Transverse colon (tissue), 4 donors: ENCODE data around the gene CACNA1S. TPM values are rescaled to one million over a fixed set of nuclear protein-coding genes. Genes with fewer than 3 reads are reported as not detected.

Experiments used
- DNase-seq: peaks from one replicate; pipeline ENCODE4 v3.0.0-alpha.2; 2019
- H3K27ac ChIP-seq, 4 donors: fragments of 200-600 bp; sonication (generic); 2 replicates each; pipeline ENCODE4 v1.5.1; 2016 to 2018; ENCODE audit warnings: inconsistent platforms in 4 of 4
- H3K27me3 ChIP-seq: fragments of 200-600 bp; sonication (generic); 2 replicates; pipeline ENCODE4 v1.5.1; 2017; ENCODE audit warnings: inconsistent platforms
- H3K36me3 ChIP-seq, 4 donors: fragments of 200-600 bp; sonication (generic); 2 replicates each; pipeline ENCODE4 v1.5.1; 2017 to 2019; ENCODE audit warnings: inconsistent platforms in 4 of 4
- H3K4me1 ChIP-seq, 4 donors: fragments of 200-600 bp; sonication (generic); 2 replicates each; pipeline ENCODE4 v1.5.1; 2017 to 2020; ENCODE audit warnings: inconsistent platforms in 4 of 4
- H3K4me3 ChIP-seq, 4 donors: fragments of 200-600 bp; sonication (generic); 1 replicate in 1 of 4; 2 replicates in 3 of 4; pipeline versions ENCODE4 v1.5.1 to v1.6.1; 2017 to 2019; ENCODE audit warnings: inconsistent platforms in 4 of 4
- H3K9me3 ChIP-seq, 2 donors: fragments of 200-600 bp; sonication (generic); 2 replicates each; pipeline ENCODE4 v1.5.1; 2017 to 2019; ENCODE audit warnings: inconsistent platforms in 2 of 2
- CTCF ChIP-seq, 5 experiments: fragments of 200-600 bp in 3 of 5; fragments of 450-650 bp in 2 of 5; sonication (generic) in 3 of 5; IDR thresholded peaks; 1 replicate in 2 of 5; 2 replicates in 3 of 5; pipeline ENCODE4 v1.5.1; 2016 to 2017; ENCODE audit warnings: antibody characterized with exemption in 5 of 5, inconsistent platforms in 3 of 5, mild to moderate bottlenecking in 2 of 5, moderate library complexity in 1 of 5
- EP300 ChIP-seq: sonication (generic); formaldehyde crosslinking; IDR thresholded peaks from one replicate; pipeline ENCODE4 v1.6.1; 2017; ENCODE audit warnings: antibody characterized with exemption, low read depth
- POLR2A ChIP-seq: fragments of 450-650 bp; IDR thresholded peaks from one replicate; pipeline ENCODE4 v1.6.1; 2016; ENCODE audit warnings: antibody characterized with exemption, mild to moderate bottlenecking, moderate library complexity
- POLR2AphosphoS5 ChIP-seq, 3 donors: sonication (generic); formaldehyde crosslinking; IDR thresholded peaks; one replicate each; pipeline ENCODE4 v1.6.1; 2016; ENCODE audit warnings: antibody characterized with exemption in 3 of 3
- WGBS, 2 donors: methylation state at CpG; one replicate each; pipeline ENCODE4 v1.1.5; 2018; ENCODE audit warnings: low coverage in 1 of 2; 5-methylcytosine and 5-hydroxymethylcytosine counted together
- in situ Hi-C, 4 donors: fragments of 200-750 bp; cut with MboI; loops; one replicate each; pipeline versions ENCODE4 v1.15.0 to v1.15.1; 2017; ENCODE audit warnings: low sequenced_read_pairs in 3 of 4, low pct_ligation_motif_present in 1 of 4, low pct_unique_long_range_greater_than_20kb in 1 of 4
- intact Hi-C: fragments of 100-400 bp; cut with DNase I; formaldehyde crosslinking; loops from one replicate; pipeline ENCODE4 v1.15.1; 2023; ENCODE audit warnings: low total_unique reads
- total RNA-seq, 4 donors: library from RNA; depleted of rRNA; stranded (reverse); fragments of >200 nt; gene quantifications; one replicate each; pipeline ENCODE4 v1.1.0, GENCODE V29; 2016

Gene CACNA1S
- total RNA-seq, 4 donors from 2014 or later, result not detected

- H3K27me3 ChIP-seq, result no peaks in the 10 kb centered on the region
- WGBS, 2 donors, result 73 to 84% methylated on average over 2 to 8 of the region's 8 CpGs
- no peak for DNase-seq
- H3K4me3 ChIP-seq, result no peak overlapping the region
- in situ Hi-C loops, result no loop called here
- no peak overlapping the region for H3K27ac ChIP-seq
- intact Hi-C loops, result no loop called here
- no peaks in the 10 kb centered on the region for H3K36me3 ChIP-seq
- no peak for TF ChIP-seq EP300
- H3K9me3 ChIP-seq, result no peaks in the 10 kb centered on the region
- H3K4me1 ChIP-seq, result peaks cover 0 to 7% (median 2%) of the 10 kb centered on the region in 4 donors
Observed at GRCh38 chr1:201062511-201063091, 49.6 kb downstream of the CACNA1S start.

- in situ Hi-C loops, result no loop called here
- H3K9me3 ChIP-seq, result no peaks in the 10 kb centered on the region
Observed at GRCh38 chr1:201061886-201062285, 50.3 kb downstream of the CACNA1S start.

GRCh38 chr1:201061049-201061448 is 51.2 kb downstream of the CACNA1S start:
- TF ChIP-seq POLR2AphosphoS5 (IDR thresholded peaks at IDR 0.05) (no peak), CTCF (IDR thresholded peaks at IDR 0.05) (no peak), EP300 (no peak)
- intact Hi-C loops (no loop called here), in situ Hi-C loops (no loop called here)
- H3K4me3 ChIP-seq, result no peak overlapping the region
- no peaks in the 10 kb centered on the region for H3K9me3 ChIP-seq
- H3K4me1 ChIP-seq, result peaks cover 0 to 12% (median 6%) of the 10 kb centered on the region in 4 donors
- no peaks in the 10 kb centered on the region for H3K36me3 ChIP-seq
- H3K27ac ChIP-seq, result no peak overlapping the region
- no peaks in the 10 kb centered on the region for H3K27me3 ChIP-seq
- no peak for DNase-seq
- WGBS, 2 donors, result 95% methylated on average over 4 of the region's 4 CpGs; no CpG with 5 or more reads in 1 of the 2 donors

More at GRCh38 chr1:201061886-201062285, 50.3 kb downstream of the CACNA1S start:
- H3K4me1 ChIP-seq, result peaks cover 0 to 7% (median 2%) of the 10 kb centered on the region in 4 donors
- H3K27me3 ChIP-seq, result no peaks in the 10 kb centered on the region
- no peak overlapping the region for H3K27ac ChIP-seq
- no peak for DNase-seq
- no peak overlapping the region for H3K4me3 ChIP-seq
- intact Hi-C loops, result no loop called here
- no peak for TF ChIP-seq POLR2A
- no peak for TF ChIP-seq EP300
- TF ChIP-seq POLR2AphosphoS5 (IDR thresholded peaks at IDR 0.05), result no peak
- no peak for TF ChIP-seq CTCF (IDR thresholded peaks at IDR 0.05)
- no peaks in the 10 kb centered on the region for H3K36me3 ChIP-seq
- WGBS, 2 donors, result 92% methylated on average over 12 of the region's 12 CpGs; no CpG with 5 or more reads in 1 of the 2 donors

- in situ Hi-C loops (no loop called here), intact Hi-C loops (no loop called here)
- 97% methylated on average over 4 of the region's 4 CpGs; no CpG with 5 or more reads in 1 of the 2 donors for WGBS, 2 donors
- Histone ChIP-seq H3K36me3 (no peaks in the 10 kb centered on the region), H3K4me3 (no peak overlapping the region), H3K4me1 (peaks cover 0 to 14% (median 7%) of the 10 kb centered on the region in 4 donors), H3K27ac (no peak overlapping the region), H3K27me3 (no peaks in the 10 kb centered on the region), H3K9me3 (no peaks in the 10 kb centered on the region)
- no peak for TF ChIP-seq POLR2A
- TF ChIP-seq POLR2AphosphoS5 (IDR thresholded peaks at IDR 0.05), result no peak
- TF ChIP-seq CTCF (IDR thresholded peaks at IDR 0.05), result no peak
- TF ChIP-seq EP300, result no peak
- no peak for DNase-seq
Observed at GRCh38 chr1:201060586-201060985, 51.6 kb downstream of the CACNA1S start.
